Sigmoid colon (tissue), 3 donors: ENCODE results near the gene TMEM182.

Source experiments
- CTCF ChIP-seq, 4 experiments: fragments of 450-650 bp in 3 of 4; fragments of 200-600 bp in 1 of 4; IDR thresholded peaks; one replicate each; pipeline ENCODE4 v1.5.1; 2016 to 2019; ENCODE audit warnings: antibody characterized with exemption in 4 of 4, mild to moderate bottlenecking in 3 of 4, moderate library complexity in 2 of 4
- POLR2A ChIP-seq, 2 donors: fragments of 450-650 bp; IDR thresholded peaks; one replicate each; pipeline ENCODE4 v1.6.1; 2016; ENCODE audit warnings: antibody characterized with exemption in 2 of 2, mild to moderate bottlenecking in 2 of 2, moderate library complexity in 2 of 2

GRCh38 chr2:102735416-102736109 is 26.3 kb upstream of the TMEM182 start:
- TF ChIP-seq CTCF (IDR thresholded peaks at IDR 0.05) (no peak), POLR2A (IDR thresholded peaks at IDR 0.05) (no peak)
